ENCODE data around the gene TRIM7. TPM values are rescaled to one million over a fixed set of nuclear protein-coding genes. Genes with fewer than 3 reads are reported as not detected.

Gene TRIM7
- total RNA-seq, 2 donors from 2014 or later = not detected

DNA sequence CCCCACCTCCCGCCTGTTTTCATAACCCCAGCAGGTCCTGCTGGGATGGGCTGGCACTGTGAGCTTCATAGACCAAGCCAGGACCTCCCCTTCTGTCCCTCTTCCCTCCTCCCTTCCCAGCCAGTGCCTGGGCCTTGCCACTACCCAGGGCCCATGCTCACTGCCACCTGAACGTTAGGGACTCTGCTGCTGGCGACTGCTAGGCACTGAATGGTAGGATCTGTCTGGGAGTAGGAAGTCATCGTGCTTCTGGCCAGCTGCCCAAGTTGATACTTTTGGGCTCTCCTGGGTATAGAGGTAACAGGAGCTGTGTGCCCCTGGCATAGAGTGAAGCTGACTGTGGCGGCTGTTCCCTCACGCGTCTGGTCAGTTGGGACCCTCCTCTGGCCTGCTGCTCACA, 26.4 kb upstream of the TRIM7 start:
- no peaks in the 10 kb centered on the region for H3K9me3 ChIP-seq (ENCODE audit: control insufficient read depth, low read length)
- TF ChIP-seq, protein P1, sequence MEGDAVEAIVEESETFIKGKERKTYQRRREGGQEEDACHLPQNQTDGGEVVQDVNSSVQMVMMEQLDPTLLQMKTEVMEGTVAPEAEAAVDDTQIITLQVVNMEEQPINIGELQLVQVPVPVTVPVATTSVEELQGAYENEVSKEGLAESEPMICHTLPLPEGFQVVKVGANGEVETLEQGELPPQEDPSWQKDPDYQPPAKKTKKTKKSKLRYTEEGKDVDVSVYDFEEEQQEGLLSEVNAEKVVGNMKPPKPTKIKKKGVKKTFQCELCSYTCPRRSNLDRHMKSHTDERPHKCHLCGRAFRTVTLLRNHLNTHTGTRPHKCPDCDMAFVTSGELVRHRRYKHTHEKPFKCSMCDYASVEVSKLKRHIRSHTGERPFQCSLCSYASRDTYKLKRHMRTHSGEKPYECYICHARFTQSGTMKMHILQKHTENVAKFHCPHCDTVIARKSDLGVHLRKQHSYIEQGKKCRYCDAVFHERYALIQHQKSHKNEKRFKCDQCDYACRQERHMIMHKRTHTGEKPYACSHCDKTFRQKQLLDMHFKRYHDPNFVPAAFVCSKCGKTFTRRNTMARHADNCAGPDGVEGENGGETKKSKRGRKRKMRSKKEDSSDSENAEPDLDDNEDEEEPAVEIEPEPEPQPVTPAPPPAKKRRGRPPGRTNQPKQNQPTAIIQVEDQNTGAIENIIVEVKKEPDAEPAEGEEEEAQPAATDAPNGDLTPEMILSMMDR (conservative IDR thresholded peaks at IDR 0.05) = no peak
- H3K4me1 ChIP-seq (ENCODE audit: control insufficient read depth, insufficient read depth, low read length) = no peaks in the 10 kb centered on the region
- H3K36me3 ChIP-seq (ENCODE audit: control insufficient read depth, insufficient read depth, low read length) = peaks cover 63% of the 10 kb centered on the region
- no peaks in the 10 kb centered on the region for H3K27me3 ChIP-seq (ENCODE audit: control insufficient read depth, insufficient read depth, low read length, poor library complexity, severe bottlenecking)
- H3K4me3 Mint-ChIP-seq = no peak overlapping the region
- H3K36me3 Mint-ChIP-seq (ENCODE audit: low read depth) = peaks cover 59% of the 10 kb centered on the region
- no peak overlapping the region for H3K27ac ChIP-seq (ENCODE audit: low read depth, low read length)
- no peaks in the 10 kb centered on the region for H3K4me1 Mint-ChIP-seq
- H3K27me3 Mint-ChIP-seq (ENCODE audit: insufficient read depth) = no peaks in the 10 kb centered on the region
- no peaks in the 10 kb centered on the region for H3K9me3 Mint-ChIP-seq
- DNase-seq = no peak
- H3K27ac Mint-ChIP-seq = peak overlapping the region; percentile 3
- WGBS, 2 experiments (ENCODE audit: insufficient coverage in 1 of 2, insufficient read length in 1 of 2) = 92 to 100% methylated on average over 2 to 7 of the region's 7 CpGs
- H3K9ac ChIP-seq (ENCODE audit: extremely low read depth, low read length, poor library complexity, severe bottlenecking) = no peak overlapping the region
- no peak overlapping the region for H3K4me3 ChIP-seq (ENCODE audit: low read length)

DNA sequence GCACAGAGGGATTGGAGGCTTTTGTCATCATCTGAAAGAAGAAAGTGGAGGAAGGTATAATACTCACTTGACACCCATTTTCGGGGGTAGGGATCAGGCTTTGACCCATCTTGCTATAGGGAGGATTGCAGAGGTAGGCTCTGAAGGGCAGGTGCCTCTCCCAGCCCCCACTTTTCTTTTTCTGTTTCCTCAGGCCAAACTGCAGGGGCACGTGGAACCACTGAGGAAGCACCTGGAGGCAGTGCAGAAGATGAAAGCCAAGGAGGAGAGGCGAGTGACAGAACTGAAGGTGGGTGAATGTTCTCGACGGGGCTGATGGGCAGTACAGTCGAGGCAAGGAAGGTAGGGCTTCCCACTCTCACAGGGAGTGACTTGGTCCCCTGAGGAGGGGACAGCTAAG, 25.6 kb upstream of the TRIM7 start:
- Mint-ChIP-seq H3K4me1 (peaks cover 1% of the 10 kb centered on the region), H3K36me3 (ENCODE audit: low read depth) (peaks cover 52% of the 10 kb centered on the region), H3K27me3 (ENCODE audit: insufficient read depth) (no peaks in the 10 kb centered on the region), H3K9me3 (no peaks in the 10 kb centered on the region), H3K27ac (no peak overlapping the region), H3K4me3 (no peak overlapping the region)
- WGBS, 2 experiments (ENCODE audit: insufficient coverage in 1 of 2, insufficient read length in 1 of 2) = 96 to 97% methylated on average over 5 to 6 of the region's 6 CpGs
- Histone ChIP-seq H3K9me3 (ENCODE audit: control insufficient read depth, low read length) (no peaks in the 10 kb centered on the region), H3K4me3 (ENCODE audit: low read length) (no peak overlapping the region), H3K9ac (ENCODE audit: extremely low read depth, low read length, poor library complexity, severe bottlenecking) (no peak overlapping the region), H3K4me1 (ENCODE audit: control insufficient read depth, insufficient read depth, low read length) (no peaks in the 10 kb centered on the region), H3K27ac (ENCODE audit: low read depth, low read length) (no peak overlapping the region), H3K36me3 (ENCODE audit: control insufficient read depth, insufficient read depth, low read length) (peaks cover 57% of the 10 kb centered on the region), H3K27me3 (ENCODE audit: control insufficient read depth, insufficient read depth, low read length, poor library complexity, severe bottlenecking) (no peaks in the 10 kb centered on the region)
- DNase-seq = no peak
- TF ChIP-seq, protein P1 (conservative IDR thresholded peaks at IDR 0.05) = no peak

DNA sequence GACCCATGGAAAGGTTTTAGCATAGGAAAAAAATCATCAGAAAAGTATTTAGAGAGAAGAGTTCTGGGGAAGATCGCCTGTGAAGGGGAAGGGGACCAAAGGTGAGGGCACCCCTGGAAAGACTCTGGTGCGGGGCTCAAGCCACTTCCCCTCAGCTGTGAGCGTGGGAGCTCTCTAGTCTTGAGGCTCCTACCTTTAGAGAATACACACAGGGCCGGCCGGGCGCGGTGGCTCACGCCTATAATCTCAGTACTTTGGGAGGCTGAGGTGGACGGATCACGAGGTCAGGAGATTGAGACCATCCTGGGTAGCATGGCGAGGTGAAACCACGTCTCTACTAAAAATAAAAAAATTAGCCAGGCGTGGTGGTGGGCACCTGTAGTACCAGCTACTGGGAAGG, 25.0 kb upstream of the TRIM7 start:
- Mint-ChIP-seq H3K36me3 (ENCODE audit: low read depth) (peaks cover 47% of the 10 kb centered on the region), H3K4me3 (no peak overlapping the region), H3K9me3 (no peaks in the 10 kb centered on the region), H3K27ac (no peak overlapping the region), H3K27me3 (ENCODE audit: insufficient read depth) (no peaks in the 10 kb centered on the region), H3K4me1 (peaks cover 2% of the 10 kb centered on the region)
- DNase-seq = no peak
- H3K27ac ChIP-seq (ENCODE audit: low read depth, low read length) = no peak overlapping the region
- TF ChIP-seq, protein P1 (conservative IDR thresholded peaks at IDR 0.05) = no peak
- H3K36me3 ChIP-seq (ENCODE audit: control insufficient read depth, insufficient read depth, low read length) = peaks cover 52% of the 10 kb centered on the region
- H3K27me3 ChIP-seq (ENCODE audit: control insufficient read depth, insufficient read depth, low read length, poor library complexity, severe bottlenecking) = no peaks in the 10 kb centered on the region
- H3K9me3 ChIP-seq (ENCODE audit: control insufficient read depth, low read length) = no peaks in the 10 kb centered on the region
- H3K4me1 ChIP-seq (ENCODE audit: control insufficient read depth, insufficient read depth, low read length) = no peaks in the 10 kb centered on the region
- no peak overlapping the region for H3K4me3 ChIP-seq (ENCODE audit: low read length)
- 93 to 95% methylated on average over 12 to 13 of the region's 13 CpGs for WGBS, 2 experiments (ENCODE audit: insufficient coverage in 1 of 2, insufficient read length in 1 of 2)
- no peak overlapping the region for H3K9ac ChIP-seq (ENCODE audit: extremely low read depth, low read length, poor library complexity, severe bottlenecking)
